ENCODE measurements around the gene TNFAIP3. TPM values are rescaled to one million over a fixed set of nuclear protein-coding genes. Genes with fewer than 3 reads are reported as not detected.

Gene TNFAIP3
- total RNA-seq, 1 donor from 2014 or later: 1.8 TPM

GRCh38 chr6:137866200-137866913 lies 702 bp upstream of the TNFAIP3 start:
- Histone ChIP-seq H3K9ac (no peak overlapping the region), H3F3A (ENCODE audit: low read depth) (peaks cover 42% of the 10 kb centered on the region), H2AFZ (replicated peaks) (peak overlapping the region; percentile 98), H3K36me3 (no peaks in the 10 kb centered on the region), H4K20me1 (ENCODE audit: low read depth) (peaks cover 7% of the 10 kb centered on the region), H3K9me3 (ENCODE audit: low read depth) (no peaks in the 10 kb centered on the region), H3K79me2 (ENCODE audit: low read depth) (peaks cover 11% of the 10 kb centered on the region), H3K27me3 (peaks cover 3% of the 10 kb centered on the region), H3K4me1 (peaks cover 49% of the 10 kb centered on the region), H3K4me2 (peak overlapping the region; percentile 90), H3K4me3 (peak overlapping the region; percentile 95), H3K27ac (no peak overlapping the region)
- peak; percentile 65 for DNase-seq (ENCODE audit: low spot score)
- Mint-ChIP-seq H3K9me3 (peaks cover 2% of the 10 kb centered on the region), H3K4me1 (peaks cover 60% of the 10 kb centered on the region), H3K36me3 (no peaks in the 10 kb centered on the region), H3K27ac (peak overlapping the region; percentile 89), H3K27me3 (ENCODE audit: insufficient read depth, low read depth) (no peaks in the 10 kb centered on the region), H3K4me3 (peak overlapping the region; percentile 89)
- no peak for TF ChIP-seq EZH2 (IDR thresholded peaks at IDR 0.05)
- no peak for TF ChIP-seq CTCF (IDR thresholded peaks at IDR 0.05)
- no peak for TF ChIP-seq EZH2phosphoT487 (IDR thresholded peaks at IDR 0.05)

- Histone ChIP-seq H3K27me3 (peaks cover 3% of the 10 kb centered on the region), H2AFZ (replicated peaks) (peak overlapping the region; percentile 95), H3K4me3 (peak overlapping the region; percentile 95), H3K4me2 (peak overlapping the region; percentile 90), H3K9ac (peak overlapping the region; percentile 2), H3K79me2 (ENCODE audit: low read depth) (peaks cover 11% of the 10 kb centered on the region), H3K9me3 (ENCODE audit: low read depth) (no peaks in the 10 kb centered on the region), H4K20me1 (ENCODE audit: low read depth) (peaks cover 7% of the 10 kb centered on the region), H3K27ac (no peak overlapping the region), H3K4me1 (peaks cover 63% of the 10 kb centered on the region), H3F3A (ENCODE audit: low read depth) (peaks cover 51% of the 10 kb centered on the region), H3K36me3 (no peaks in the 10 kb centered on the region)
- Mint-ChIP-seq H3K27ac (no peak overlapping the region), H3K36me3 (no peaks in the 10 kb centered on the region), H3K9me3 (peaks cover 2% of the 10 kb centered on the region), H3K4me3 (peak overlapping the region; percentile 96), H3K27me3 (ENCODE audit: insufficient read depth, low read depth) (no peaks in the 10 kb centered on the region), H3K4me1 (peaks cover 50% of the 10 kb centered on the region)
- peak; percentile 80 for DNase-seq (ENCODE audit: low spot score)
- no peak for TF ChIP-seq EZH2 (IDR thresholded peaks at IDR 0.05)
- no peak for TF ChIP-seq EZH2phosphoT487 (IDR thresholded peaks at IDR 0.05)
- TF ChIP-seq CTCF (IDR thresholded peaks at IDR 0.05): no peak
Measured at GRCh38 chr6:137867685-137868509, 838 bp downstream of the TNFAIP3 start.

GRCh38 chr6:137868721-137869548 lies 1.9 kb downstream of the TNFAIP3 start:
- Mint-ChIP-seq H3K9me3 (peaks cover 2% of the 10 kb centered on the region), H3K4me1 (peaks cover 46% of the 10 kb centered on the region), H3K27ac (no peak overlapping the region), H3K4me3 (peak overlapping the region; percentile 96), H3K36me3 (no peaks in the 10 kb centered on the region), H3K27me3 (ENCODE audit: insufficient read depth, low read depth) (no peaks in the 10 kb centered on the region)
- peaks cover 51% of the 10 kb centered on the region for H3F3A ChIP-seq (ENCODE audit: low read depth)
- H3K27me3 ChIP-seq: peaks cover 3% of the 10 kb centered on the region
- H3K9me3 ChIP-seq (ENCODE audit: low read depth): no peaks in the 10 kb centered on the region
- no peak overlapping the region for H2AFZ ChIP-seq (replicated peaks)
- peaks cover 11% of the 10 kb centered on the region for H3K79me2 ChIP-seq (ENCODE audit: low read depth)
- peak overlapping the region; percentile 95 for H3K4me3 ChIP-seq
- H3K9ac ChIP-seq: no peak overlapping the region
- no peak for TF ChIP-seq CTCF (IDR thresholded peaks at IDR 0.05)
- no peak for TF ChIP-seq EZH2phosphoT487 (IDR thresholded peaks at IDR 0.05)
- no peak for TF ChIP-seq EZH2 (IDR thresholded peaks at IDR 0.05)
- peak overlapping the region; percentile 90 for H3K4me2 ChIP-seq
- DNase-seq (ENCODE audit: low spot score): no peak
- H4K20me1 ChIP-seq (ENCODE audit: low read depth): peaks cover 7% of the 10 kb centered on the region
- no peak overlapping the region for H3K27ac ChIP-seq
- no peaks in the 10 kb centered on the region for H3K36me3 ChIP-seq
- peaks cover 73% of the 10 kb centered on the region for H3K4me1 ChIP-seq
